Caco-2 (cell line): ENCODE data around the gene NKAIN2. TPM values are rescaled to one million over a fixed set of nuclear protein-coding genes. Genes with fewer than 3 reads are reported as not detected.

Experiments used
- BruUV-seq: library from RNA; stranded (reverse); fragments of 400-500 nt; replicated peaks from 2 replicates; lab custom pipeline; 2021; lab: Mats Ljungman, UMichigan
- CTCF ChIA-PET: fragments of 300-600 bp; sonication (Branson Sonifier 250); formaldehyde crosslinking; loops from one replicate; lab custom pipeline; 2022; ENCODE audit warnings: antibody characterized with exemption; lab: Charles Lee
- POLR2A ChIA-PET: fragments of 300-600 bp; sonication (Branson Sonifier 250); formaldehyde crosslinking; loops from one replicate; lab custom pipeline; 2022; ENCODE audit warnings: antibody characterized with exemption; lab: Charles Lee
- DNase-seq, 2 experiments: peaks; one replicate each; pipeline versions ENCODE4 v3.0.0 to v3.0.0-alpha.2; 2020 to 2022
- H3K27me3 ChIP-seq: replicated peaks from 2 replicates; pipeline ENCODE4 v1.6.0; 2011; ENCODE audit warnings: low read length; ENCODE audit not compliant: control insufficient read depth, insufficient read depth
- H3K36me3 ChIP-seq: 2 replicates; pipeline ENCODE4 v1.5.1; 2011; ENCODE audit warnings: low read length; ENCODE audit not compliant: control insufficient read depth, insufficient read depth
- H3K4me1 ChIP-seq: fragments of 250-450 bp; sonication (Bioruptor Pico); 2 replicates; pipeline ENCODE4 v1.5.1; 2020; ENCODE audit warnings: mild to moderate bottlenecking
- H3K4me3 ChIP-seq: 2 replicates; pipeline ENCODE4 v1.5.1; 2011; ENCODE audit warnings: low read depth, mild to moderate bottlenecking, control low read depth, low read length
- H3K9me3 ChIP-seq: fragments of 250-450 bp; sonication (Bioruptor Pico); 2 replicates; pipeline ENCODE4 v1.5.1; 2020; ENCODE audit warnings: mild to moderate bottlenecking, moderate library complexity
- H3K27ac Mint-ChIP-seq: one replicate; pipeline ENCODE4 v1.8.0; 2022; ENCODE audit warnings: mixed read lengths; ENCODE audit not compliant: unreplicated experiment
- H3K27me3 Mint-ChIP-seq: one replicate; pipeline ENCODE4 v1.8.0; 2022; ENCODE audit warnings: mixed read lengths; ENCODE audit not compliant: insufficient read depth, unreplicated experiment
- H3K36me3 Mint-ChIP-seq: one replicate; pipeline ENCODE4 v1.8.0; 2022; ENCODE audit warnings: mild to moderate bottlenecking, mixed read lengths; ENCODE audit not compliant: insufficient read depth, unreplicated experiment
- H3K4me1 Mint-ChIP-seq: one replicate; pipeline ENCODE4 v1.8.0; 2022; ENCODE audit warnings: low read depth, mixed read lengths; ENCODE audit not compliant: unreplicated experiment
- H3K4me3 Mint-ChIP-seq: one replicate; pipeline ENCODE4 v1.8.0; 2022; ENCODE audit warnings: mild to moderate bottlenecking, moderate library complexity, mixed read lengths; ENCODE audit not compliant: unreplicated experiment
- H3K9me3 Mint-ChIP-seq: one replicate; pipeline ENCODE4 v1.8.0; 2022; ENCODE audit warnings: mixed read lengths; ENCODE audit not compliant: unreplicated experiment
- CTCF ChIP-seq, 2 experiments: fragments of 200-600 bp in 1 of 2; IDR thresholded peaks; 1 replicate in 1 of 2; 2 replicates in 1 of 2; pipeline versions ENCODE4 v1.5.1 to v1.8.0; 2011 to 2022; ENCODE audit warnings: antibody characterized with exemption in 1 of 2, control low read depth in 1 of 2, inconsistent platforms in 1 of 2, low read depth in 1 of 2, low read length in 1 of 2, mild to moderate bottlenecking in 1 of 2, moderate library complexity in 1 of 2; ENCODE audit not compliant: insufficient read depth in 1 of 2, severe bottlenecking in 1 of 2, unreplicated experiment in 1 of 2
- intact Hi-C: fragments of 100-400 bp; cut with micrococcal nuclease; formaldehyde crosslinking; loops from one replicate; pipeline ENCODE4 v1.10.0; 2022; ENCODE audit not compliant: unreplicated experiment
- total RNA-seq: library from RNA; stranded (reverse); gene quantifications from 2 replicates; pipeline ENCODE4 v1.2.3, GENCODE V29; 2022

NKAIN2 gene
- total RNA-seq, 1 experiment from 2014 or later = not detected

- no peak for TF ChIP-seq CTCF (IDR thresholded peaks at IDR 0.05; ENCODE audit: insufficient read depth in 1 of 2, low read depth in 1 of 2, low read length in 1 of 2, severe bottlenecking in 1 of 2, unreplicated experiment in 1 of 2)
- intact Hi-C loops = no loop called here
- BruUV-seq = no TSS peak
- Histone ChIP-seq H3K4me3 (no peak overlapping the region), H3K27me3 (no peaks in the 10 kb centered on the region), H3K4me1 (no peaks in the 10 kb centered on the region), H3K9me3 (no peaks in the 10 kb centered on the region), H3K36me3 (no peaks in the 10 kb centered on the region)
- CTCF ChIA-PET = no interaction called here
- Mint-ChIP-seq H3K36me3 (no peaks in the 10 kb centered on the region), H3K27me3 (peaks cover 2% of the 10 kb centered on the region), H3K9me3 (no peaks in the 10 kb centered on the region), H3K27ac (no peak overlapping the region), H3K4me3 (no peak overlapping the region), H3K4me1 (no peaks in the 10 kb centered on the region)
- no peak for DNase-seq
- POLR2A ChIA-PET = no interaction called here
These were observed 689.6 kb downstream of the NKAIN2 start for GRCh38 chr6:124493259-124493658.

- Histone ChIP-seq H3K4me3 (no peak overlapping the region), H3K4me1 (no peaks in the 10 kb centered on the region), H3K9me3 (no peaks in the 10 kb centered on the region), H3K36me3 (no peaks in the 10 kb centered on the region), H3K27me3 (no peaks in the 10 kb centered on the region)
- no peak for DNase-seq
- CTCF ChIA-PET = no interaction called here
- intact Hi-C loops = no loop called here
- no peaks in the 10 kb centered on the region for H3K36me3 Mint-ChIP-seq
- H3K27ac Mint-ChIP-seq = no peak overlapping the region
- BruUV-seq = no TSS peak
- H3K4me1 Mint-ChIP-seq = no peaks in the 10 kb centered on the region
- H3K9me3 Mint-ChIP-seq = no peaks in the 10 kb centered on the region
- no peak overlapping the region for H3K4me3 Mint-ChIP-seq
- POLR2A ChIA-PET = no interaction called here
- H3K27me3 Mint-ChIP-seq = peaks cover 2% of the 10 kb centered on the region
- TF ChIP-seq CTCF (IDR thresholded peaks at IDR 0.05; ENCODE audit: insufficient read depth in 1 of 2, low read depth in 1 of 2, low read length in 1 of 2, severe bottlenecking in 1 of 2, unreplicated experiment in 1 of 2) = no peak
These were observed 691.4 kb downstream of the NKAIN2 start for GRCh38 chr6:124494956-124495664.

GRCh38 chr6:124495665-124496190 lies 692.1 kb downstream of the NKAIN2 start:
- DNase-seq = no peak
- Mint-ChIP-seq H3K27ac (no peak overlapping the region), H3K27me3 (peaks cover 2% of the 10 kb centered on the region), H3K4me1 (no peaks in the 10 kb centered on the region), H3K36me3 (no peaks in the 10 kb centered on the region), H3K9me3 (no peaks in the 10 kb centered on the region), H3K4me3 (no peak overlapping the region)
- ChIA-PET POLR2A (no interaction called here), CTCF (no interaction called here)
- TF ChIP-seq CTCF (IDR thresholded peaks at IDR 0.05; ENCODE audit: insufficient read depth in 1 of 2, low read depth in 1 of 2, low read length in 1 of 2, severe bottlenecking in 1 of 2, unreplicated experiment in 1 of 2) = no peak
- intact Hi-C loops = no loop called here
- no TSS peak for BruUV-seq
- H3K4me3 ChIP-seq = no peak overlapping the region
- no peaks in the 10 kb centered on the region for H3K36me3 ChIP-seq
- H3K4me1 ChIP-seq = no peaks in the 10 kb centered on the region
- no peaks in the 10 kb centered on the region for H3K27me3 ChIP-seq
- no peaks in the 10 kb centered on the region for H3K9me3 ChIP-seq
